HUES64 (cell line): ENCODE data around the gene AIFM3. TPM values are rescaled to one million over a fixed set of nuclear protein-coding genes. Genes with fewer than 3 reads are reported as not detected.
"Not testable (repeated sequence)": the region's sequence is repeated elsewhere in the genome, so short reads cannot be mapped to it uniquely, and the experiment has no call there.

Source experiments
- H3K27ac ChIP-seq: 2 replicates; pipeline ENCODE4 v1.7.0; 2013; ENCODE audit warnings: low read depth, low read length, inconsistent platforms
- H3K27me3 ChIP-seq: 2 replicates; pipeline ENCODE4 v1.6.1; 2013; ENCODE audit warnings: mild to moderate bottlenecking, low read length; ENCODE audit not compliant: insufficient read depth
- H3K36me3 ChIP-seq: 2 replicates; pipeline ENCODE4 v1.6.1; 2013; ENCODE audit warnings: mild to moderate bottlenecking, low read length; ENCODE audit not compliant: insufficient read depth
- H3K4me1 ChIP-seq: 2 replicates; pipeline ENCODE4 v1.6.1; 2013; ENCODE audit warnings: mild to moderate bottlenecking, low read length, moderate library complexity; ENCODE audit not compliant: insufficient read depth
- H3K4me3 ChIP-seq: 2 replicates; pipeline ENCODE4 v1.5.1; 2013; ENCODE audit warnings: mild to moderate bottlenecking, low read length, moderate library complexity
- H3K9ac ChIP-seq: 2 replicates; pipeline ENCODE4 v1.6.1; 2013; ENCODE audit warnings: mild to moderate bottlenecking, low read depth, low read length
- H3K9me3 ChIP-seq: 2 replicates; pipeline ENCODE4 v1.6.1; 2013; ENCODE audit warnings: low read depth, low read length; ENCODE audit not compliant: insufficient read depth
- WGBS: fragments of 150-250, 120-280 bp; methylation state at CpG from one replicate; pipeline ENCODE4 v1.1.7; 2013; ENCODE audit warnings: missing lambda C conversion rate; 5-methylcytosine and 5-hydroxymethylcytosine counted together
- polyA plus RNA-seq, 2 experiments: library from polyadenylated mRNA; stranded (reverse); fragments of 50-300 nt; gene quantifications; one replicate each; pipeline ENCODE4 v1.2.3, GENCODE V29; 2013

Gene AIFM3
- polyA plus RNA-seq (2013, experiment 1 of 2): 0.50 TPM
- 0.25 TPM for polyA plus RNA-seq (2013, experiment 2 of 2)

GRCh38 chr22:20966883-20967696 lies at the start of gene AIFM3:
Gene AIFM3 (plus strand): TSS chr22:20967255. CDS start chr22:20967945, 690 bp downstream.
- no peaks in the 10 kb centered on the region for H3K9me3 ChIP-seq
- no peak within 1 kb of the TSS for H3K9ac ChIP-seq
- peaks cover 6% of the 10 kb centered on the region; the same call in 1 of the 2 replicates for H3K4me1 ChIP-seq
- peaks cover 78% of the 10 kb centered on the region for H3K27me3 ChIP-seq
- no peaks in the 10 kb centered on the region for H3K36me3 ChIP-seq
- H3K27ac ChIP-seq: no peak within 1 kb of the TSS
- 60% methylated on average over 22 of the region's 22 CpGs for WGBS
- H3K4me3 ChIP-seq: no peak within 1 kb of the TSS

GRCh38 chr22:20918663-20919218 lies 48.3 kb upstream of the AIFM3 start:
- H3K4me1 ChIP-seq: peaks cover 11% of the 10 kb centered on the region
- WGBS: 2% methylated on average over 17 of the region's 19 CpGs
- H3K9me3 ChIP-seq: no peaks in the 10 kb centered on the region
- 0 out of 2 replicates have a peak overlapping the region, but pooled peaks have one; percentile 31 for H3K27ac ChIP-seq
- peak overlapping the region; percentile 99 for H3K9ac ChIP-seq
- no peaks in the 10 kb centered on the region for H3K27me3 ChIP-seq
- H3K36me3 ChIP-seq: peaks cover 3% of the 10 kb centered on the region; the same call in 1 of the 2 replicates
- H3K4me3 ChIP-seq: peak overlapping the region; percentile 100

GRCh38 chr22:20919718-20920117 lies 47.3 kb upstream of the AIFM3 start:
- Histone ChIP-seq H3K4me3 (peak overlapping the region; percentile 100), H3K4me1 (peaks cover 19% of the 10 kb centered on the region), H3K9me3 (no peaks in the 10 kb centered on the region), H3K27me3 (no peaks in the 10 kb centered on the region), H3K9ac (peak overlapping the region; percentile 99), H3K27ac (no peak overlapping the region), H3K36me3 (peaks cover 5% of the 10 kb centered on the region; the same call in 1 of the 2 replicates)
- WGBS: no CpG with 5 or more reads among the region's 4 CpGs

- no peak overlapping the region for H3K27ac ChIP-seq
- H3K9me3 ChIP-seq: no peaks in the 10 kb centered on the region
- H3K36me3 ChIP-seq: peaks cover 5% of the 10 kb centered on the region; the same call in 1 of the 2 replicates
- H3K4me1 ChIP-seq: peaks cover 28% of the 10 kb centered on the region
- no peaks in the 10 kb centered on the region for H3K27me3 ChIP-seq
- 78% methylated on average over 3 of the region's 3 CpGs for WGBS
- peak overlapping the region; percentile 100 for H3K4me3 ChIP-seq
- peak overlapping the region; percentile 4; the same call in 1 of the 2 replicates for H3K9ac ChIP-seq
Observed at GRCh38 chr22:20920881-20921203, 46.2 kb upstream of the AIFM3 start.

GRCh38 chr22:20922141-20922751 lies 44.8 kb upstream of the AIFM3 start:
- WGBS: 49% methylated on average over 3 of the region's 3 CpGs
- Histone ChIP-seq H3K9ac (no peak overlapping the region), H3K4me3 (no peak overlapping the region), H3K4me1 (peaks cover 37% of the 10 kb centered on the region), H3K36me3 (peaks cover 5% of the 10 kb centered on the region; the same call in 1 of the 2 replicates), H3K27ac (no peak overlapping the region), H3K9me3 (no peaks in the 10 kb centered on the region), H3K27me3 (no peaks in the 10 kb centered on the region)

GRCh38 chr22:20926243-20926642 lies 40.8 kb upstream of the AIFM3 start:
- H3K27me3 ChIP-seq: no peaks in the 10 kb centered on the region
- H3K36me3 ChIP-seq: peaks cover 9% of the 10 kb centered on the region; the same call in 1 of the 2 replicates
- no peaks in the 10 kb centered on the region for H3K9me3 ChIP-seq
- no peak overlapping the region for H3K9ac ChIP-seq
- H3K27ac ChIP-seq: peak overlapping the region; percentile 48; the same call in 1 of the 2 replicates
- WGBS: 66% methylated on average over 2 of the region's 2 CpGs
- H3K4me3 ChIP-seq: no peak overlapping the region
- peaks cover 29% of the 10 kb centered on the region for H3K4me1 ChIP-seq

- peaks cover 25% of the 10 kb centered on the region for H3K4me1 ChIP-seq
Observed at GRCh38 chr22:20927940-20928572, 39.0 kb upstream of the AIFM3 start.

GRCh38 chr22:20928573-20928967 lies 38.5 kb upstream of the AIFM3 start:
- Histone ChIP-seq H3K9me3 (no peaks in the 10 kb centered on the region), H3K27me3 (no peaks in the 10 kb centered on the region), H3K27ac (no peak overlapping the region), H3K4me3 (no peak overlapping the region), H3K9ac (no peak overlapping the region), H3K36me3 (peaks cover 13% of the 10 kb centered on the region), H3K4me1 (peaks cover 25% of the 10 kb centered on the region)
- 92% methylated on average over 3 of the region's 4 CpGs for WGBS

More at GRCh38 chr22:20927940-20928572, 39.0 kb upstream of the AIFM3 start:
- Histone ChIP-seq H3K27ac (no peak overlapping the region), H3K36me3 (peaks cover 12% of the 10 kb centered on the region), H3K9me3 (no peaks in the 10 kb centered on the region), H3K27me3 (no peaks in the 10 kb centered on the region), H3K4me3 (no peak overlapping the region), H3K9ac (no peak overlapping the region)
- 93% methylated on average over 4 of the region's 4 CpGs for WGBS

- H3K9ac ChIP-seq: no peak overlapping the region
- H3K27ac ChIP-seq: no peak overlapping the region
- 100% methylated on average over 1 of the region's 1 CpG for WGBS
- H3K36me3 ChIP-seq: peaks cover 24% of the 10 kb centered on the region
- no peaks in the 10 kb centered on the region for H3K9me3 ChIP-seq
- no peaks in the 10 kb centered on the region for H3K27me3 ChIP-seq
- no peak overlapping the region for H3K4me3 ChIP-seq
- H3K4me1 ChIP-seq: peaks cover 17% of the 10 kb centered on the region
Observed at GRCh38 chr22:20930004-20930403, 37.1 kb upstream of the AIFM3 start.

GRCh38 chr22:20930435-20930834 lies 36.6 kb upstream of the AIFM3 start:
- H3K4me3 ChIP-seq, H3K9ac ChIP-seq, H3K9me3 ChIP-seq, H3K27ac ChIP-seq, H3K27me3 ChIP-seq: not testable (repeated sequence)
- 96% methylated on average over 11 of the region's 12 CpGs for WGBS
- Histone ChIP-seq H3K4me1 (peaks cover 13% of the 10 kb centered on the region), H3K36me3 (peaks cover 28% of the 10 kb centered on the region)
